Femur (tissue), 1 donor: Measurements from ENCODE around the gene ZNF451.

Experiments
- DNase-seq: peaks from one replicate; pipeline ENCODE4 v3.0.0-alpha.2; 2017

ZNF451 gene

GRCh38 chr6:57209030-57209429 is 119.0 kb downstream of the ZNF451 start:
- no peak for DNase-seq

- DNase-seq, result no peak
Observed at GRCh38 chr6:57210060-57210459, 120.1 kb downstream of the ZNF451 start.

- no peak for DNase-seq
Observed at GRCh38 chr6:57215260-57215659, 125.3 kb downstream of the ZNF451 start.

GRCh38 chr6:57216235-57217101 is 126.5 kb downstream of the ZNF451 start:
- no peak for DNase-seq

GRCh38 chr6:57217270-57217669 is 127.3 kb downstream of the ZNF451 start:
- DNase-seq, result no peak
